ENCODE data around the gene TENM3.

- TF ChIP-seq ZBTB1 (tag by site-specific recombination; IDR thresholded peaks at IDR 0.05) (no peak), ZNF211 (tag by site-specific recombination; IDR thresholded peaks at IDR 0.05; ENCODE audit: low read depth) (no peak)
Observed at GRCh38 chr4:182549356-182549755, 306.2 kb downstream of the TENM3 start.
